Fibroblast of villous mesenchyme (primary cell): ENCODE data around the gene GABRB1. TPM values are rescaled to one million over a fixed set of nuclear protein-coding genes. Genes with fewer than 3 reads are reported as not detected.

Source experiments
- DNase-seq: peaks from one replicate; pipeline ENCODE4 v3.0.0-alpha.2; 2010; ENCODE audit warnings: low read depth
- H3K4me3 ChIP-seq: 2 replicates; pipeline ENCODE4 v1.5.1; 2011; ENCODE audit warnings: low read depth, mild to moderate bottlenecking, low read length
- total RNA-seq: library from RNA; depleted of rRNA; stranded (reverse); fragments of >200 nt; gene quantifications from 2 replicates; pipeline ENCODE4 v1.2.3, GENCODE V29; 2012
- TF ChIP-seq, protein P1 (sequence below): IDR thresholded peaks from 2 replicates; pipeline ENCODE4 v1.5.1; 2012; ENCODE audit warnings: low read depth, mild to moderate bottlenecking, low read length; ENCODE audit not compliant: insufficient read depth

The GABRB1 gene
- total RNA-seq, 1 donor = not detected

DNA sequence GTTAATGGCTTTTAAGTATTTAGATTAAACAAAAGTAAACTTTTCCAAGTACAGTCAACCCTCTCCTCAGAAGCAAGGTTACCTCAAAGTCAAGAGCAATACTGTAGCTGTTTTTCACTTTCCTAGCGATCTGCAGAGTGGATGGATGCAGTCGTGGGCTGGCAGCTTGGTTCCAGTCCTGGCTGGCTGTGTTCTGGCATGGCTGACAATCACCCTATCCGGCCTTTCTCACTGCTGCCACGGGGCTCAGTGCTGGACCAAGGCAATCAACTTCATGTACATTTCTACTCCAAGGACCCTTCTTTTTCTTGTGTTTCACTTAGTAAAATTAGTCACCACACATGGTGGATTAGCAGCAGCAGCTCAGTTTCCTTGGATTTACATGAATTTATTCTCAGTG lies 208.3 kb downstream of the GABRB1 start:
- DNase-seq = no peak
- H3K4me3 ChIP-seq = no peak overlapping the region
- TF ChIP-seq, protein P1, sequence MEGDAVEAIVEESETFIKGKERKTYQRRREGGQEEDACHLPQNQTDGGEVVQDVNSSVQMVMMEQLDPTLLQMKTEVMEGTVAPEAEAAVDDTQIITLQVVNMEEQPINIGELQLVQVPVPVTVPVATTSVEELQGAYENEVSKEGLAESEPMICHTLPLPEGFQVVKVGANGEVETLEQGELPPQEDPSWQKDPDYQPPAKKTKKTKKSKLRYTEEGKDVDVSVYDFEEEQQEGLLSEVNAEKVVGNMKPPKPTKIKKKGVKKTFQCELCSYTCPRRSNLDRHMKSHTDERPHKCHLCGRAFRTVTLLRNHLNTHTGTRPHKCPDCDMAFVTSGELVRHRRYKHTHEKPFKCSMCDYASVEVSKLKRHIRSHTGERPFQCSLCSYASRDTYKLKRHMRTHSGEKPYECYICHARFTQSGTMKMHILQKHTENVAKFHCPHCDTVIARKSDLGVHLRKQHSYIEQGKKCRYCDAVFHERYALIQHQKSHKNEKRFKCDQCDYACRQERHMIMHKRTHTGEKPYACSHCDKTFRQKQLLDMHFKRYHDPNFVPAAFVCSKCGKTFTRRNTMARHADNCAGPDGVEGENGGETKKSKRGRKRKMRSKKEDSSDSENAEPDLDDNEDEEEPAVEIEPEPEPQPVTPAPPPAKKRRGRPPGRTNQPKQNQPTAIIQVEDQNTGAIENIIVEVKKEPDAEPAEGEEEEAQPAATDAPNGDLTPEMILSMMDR = no peak

DNA sequence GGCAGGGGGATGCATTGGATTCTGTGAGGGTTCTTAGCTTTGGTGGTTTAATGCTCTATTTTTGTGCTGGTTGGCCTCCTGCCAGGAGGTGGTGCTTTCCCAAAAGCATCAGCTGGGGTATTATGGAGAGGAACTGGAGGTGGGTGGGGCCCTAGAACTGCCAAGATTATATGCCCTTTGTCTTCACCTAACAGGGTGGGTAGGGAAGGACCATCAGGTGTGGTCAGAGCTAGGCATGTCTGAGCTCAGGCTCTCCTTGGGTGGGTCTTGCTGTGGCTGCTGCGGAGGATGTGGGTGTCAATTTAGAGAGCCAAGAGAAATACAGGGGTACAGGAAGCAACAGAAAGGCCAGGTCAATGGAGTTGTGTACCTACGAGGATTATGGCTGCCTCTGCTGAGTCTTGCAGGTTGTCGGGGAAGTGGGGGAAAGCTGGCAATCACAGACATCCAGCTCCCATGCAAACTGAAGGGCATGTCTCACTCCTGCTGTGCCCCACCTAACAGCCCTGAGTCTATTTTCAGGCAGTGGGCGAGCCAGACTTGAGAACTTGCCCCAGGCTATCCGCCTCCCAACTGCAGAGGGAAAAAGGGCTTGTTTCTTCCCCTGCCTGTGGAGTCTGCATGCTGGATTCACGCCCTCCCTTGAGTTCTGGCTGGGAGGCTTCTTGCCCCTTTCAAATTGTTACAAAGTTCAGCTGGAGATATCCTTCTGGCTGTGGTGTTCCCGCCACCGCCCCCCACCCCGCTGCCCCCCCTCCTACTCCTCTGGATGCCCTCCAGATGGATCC lies 220.2 kb downstream of the GABRB1 start:
- TF ChIP-seq, protein P1 = no peak
- no peak for DNase-seq
- no peak overlapping the region for H3K4me3 ChIP-seq

DNA sequence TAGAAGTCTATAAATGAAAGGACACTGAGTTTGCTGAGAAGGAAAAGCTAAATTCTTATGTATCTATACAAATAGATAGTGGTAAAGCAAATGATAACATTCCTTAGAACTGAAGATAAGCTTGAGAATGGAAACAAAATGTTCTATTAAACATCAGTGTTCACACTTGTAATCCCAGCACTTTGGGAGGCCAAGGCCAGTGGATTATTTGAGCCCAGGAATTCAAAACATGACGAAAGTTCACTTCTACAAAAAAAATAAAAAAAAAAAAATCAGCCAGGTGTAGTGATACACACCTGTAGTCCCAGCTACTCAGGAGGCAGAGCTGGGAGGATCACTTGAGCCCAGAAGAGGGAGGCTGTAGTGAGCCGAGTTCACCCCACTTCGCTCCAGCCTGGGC lies 232.4 kb downstream of the GABRB1 start:
- no peak for DNase-seq
- TF ChIP-seq, protein P1 = no peak
- H3K4me3 ChIP-seq = no peak overlapping the region

DNA sequence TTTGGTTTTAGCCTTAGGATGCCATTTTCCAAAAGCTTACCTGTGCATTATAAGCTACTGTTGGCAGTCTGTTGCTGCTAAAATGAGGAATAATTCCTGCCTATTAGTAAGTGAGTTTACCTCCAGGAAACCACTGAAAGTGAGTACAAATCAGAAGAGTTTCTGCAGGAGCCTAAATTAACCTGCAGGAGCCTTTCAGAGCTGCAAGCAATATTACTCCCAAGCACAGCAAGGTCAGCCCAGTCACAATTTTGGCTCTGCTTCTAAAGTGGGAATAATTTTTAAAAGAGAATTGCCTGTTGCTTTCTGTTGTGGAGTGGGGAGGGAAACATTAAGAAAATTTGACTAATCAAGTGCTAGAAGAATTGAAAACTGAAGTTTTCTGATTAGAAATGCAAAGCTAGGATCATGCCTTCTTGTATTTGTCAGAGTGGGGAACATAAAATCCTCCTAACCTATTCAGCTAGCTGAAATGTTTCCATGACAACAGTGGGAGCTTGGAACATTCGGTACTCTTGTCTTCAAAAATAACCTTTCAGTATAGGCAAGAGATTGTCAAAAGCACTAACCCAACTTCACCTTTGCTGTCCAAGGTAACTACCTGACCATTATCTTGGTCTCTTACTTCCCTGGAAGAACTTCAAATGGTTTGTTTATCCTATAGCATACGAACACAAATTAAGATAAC lies 239.0 kb downstream of the GABRB1 start:
- no peak overlapping the region for H3K4me3 ChIP-seq
- DNase-seq = no peak
- TF ChIP-seq, protein P1 = no peak

DNA sequence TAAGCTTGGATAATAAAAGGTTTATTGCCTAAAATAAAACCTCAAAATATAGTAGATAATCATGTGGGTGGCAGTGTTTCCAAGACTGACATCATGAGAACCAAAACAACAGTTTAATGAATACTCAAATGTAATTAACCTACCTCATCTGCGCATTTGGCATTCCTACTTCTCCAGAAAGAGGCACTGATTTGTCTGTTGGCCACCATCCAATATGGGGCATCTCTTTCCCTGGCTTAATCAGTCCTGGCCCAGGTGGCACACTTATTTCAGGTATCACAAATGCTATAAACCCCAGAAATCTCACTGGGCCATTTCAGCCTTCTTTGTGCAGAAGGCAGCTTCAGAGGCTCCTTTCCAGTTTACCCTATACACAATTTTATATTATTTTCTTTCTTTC lies 239.9 kb downstream of the GABRB1 start:
- H3K4me3 ChIP-seq = no peak overlapping the region
- TF ChIP-seq, protein P1 = no peak
- no peak for DNase-seq

DNA sequence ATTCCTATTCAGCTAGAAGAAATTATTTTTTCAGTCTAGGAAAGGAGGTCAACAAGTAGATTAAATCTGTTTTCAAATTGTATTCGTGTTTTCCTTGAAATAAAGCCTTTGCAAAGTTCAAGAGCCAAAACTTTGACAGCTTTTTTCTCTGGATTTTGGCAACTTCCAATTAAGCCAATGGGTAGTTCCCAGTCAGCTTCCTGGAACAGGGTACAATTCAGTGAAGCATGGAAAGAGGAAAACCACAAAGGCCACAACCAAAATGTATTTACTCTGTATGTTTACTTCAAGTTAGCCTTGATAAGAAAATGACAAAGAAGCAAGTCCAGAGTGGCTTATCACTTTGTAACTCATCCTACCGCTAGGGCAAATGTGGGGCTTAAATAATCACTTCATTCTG lies 243.5 kb downstream of the GABRB1 start:
- H3K4me3 ChIP-seq = no peak overlapping the region
- no peak for DNase-seq
- TF ChIP-seq, protein P1 = no peak
